Measurements from ENCODE around the gene MLLT6.

MLLT6 gene

GRCh38 chr17:38690386-38690785, 14.7 kb upstream of the MLLT6 start:
- H3K27ac ChIP-seq = no peak overlapping the region
- TF ChIP-seq EZH2 (IDR thresholded peaks at IDR 0.05) = no peak
- TF ChIP-seq POLR2AphosphoS5 (IDR thresholded peaks at IDR 0.05; ENCODE audit: borderline replicate concordance, low read depth, low read length) = no peak
- H3K9me3 ChIP-seq (ENCODE audit: low read depth, low read length) = no peaks in the 10 kb centered on the region
- H3K9ac ChIP-seq (ENCODE audit: insufficient read length) = no peak overlapping the region
- DNase-seq (ENCODE audit: low read depth, low spot score) = no peak
- no peaks in the 10 kb centered on the region for H3K36me3 ChIP-seq (ENCODE audit: insufficient read depth, low read length)
- no peak overlapping the region for H3K4me3 ChIP-seq

GRCh38 chr17:38691154-38691553, 13.9 kb upstream of the MLLT6 start:
- no peak for DNase-seq (ENCODE audit: low read depth, low spot score)
- Histone ChIP-seq H3K9ac (ENCODE audit: insufficient read length) (no peak overlapping the region), H3K36me3 (ENCODE audit: insufficient read depth, low read length) (no peaks in the 10 kb centered on the region), H3K4me3 (no peak overlapping the region), H3K9me3 (ENCODE audit: low read depth, low read length) (no peaks in the 10 kb centered on the region), H3K27ac (no peak overlapping the region)
- TF ChIP-seq FOXP2 (optimal IDR thresholded peaks at IDR 0.05; ENCODE audit: control extremely low read depth, extremely low read length, insufficient read depth) (no peak), POLR2AphosphoS5 (IDR thresholded peaks at IDR 0.05; ENCODE audit: borderline replicate concordance, low read depth, low read length) (no peak), EZH2 (IDR thresholded peaks at IDR 0.05) (no peak)

GRCh38 chr17:38693700-38694329, 11.3 kb upstream of the MLLT6 start:
- Histone ChIP-seq H3K27ac (no peak overlapping the region), H3K9me3 (ENCODE audit: low read depth, low read length) (no peaks in the 10 kb centered on the region), H3K4me3 (no peak overlapping the region), H3K36me3 (ENCODE audit: insufficient read depth, low read length) (no peaks in the 10 kb centered on the region), H3K9ac (ENCODE audit: insufficient read length) (no peak overlapping the region)
- DNase-seq (ENCODE audit: low read depth, low spot score) = no peak
- TF ChIP-seq POLR2AphosphoS5 (IDR thresholded peaks at IDR 0.05; ENCODE audit: borderline replicate concordance, low read depth, low read length) (no peak), FOXP2 (optimal IDR thresholded peaks at IDR 0.05; ENCODE audit: control extremely low read depth, extremely low read length, insufficient read depth) (no peak), EZH2 (IDR thresholded peaks at IDR 0.05) (no peak)

GRCh38 chr17:38697061-38697820, 7.8 kb upstream of the MLLT6 start:
- H3K36me3 ChIP-seq (ENCODE audit: insufficient read depth, low read length) = no peaks in the 10 kb centered on the region
- H3K9ac ChIP-seq (ENCODE audit: insufficient read length) = no peak overlapping the region
- H3K4me3 ChIP-seq = no peak overlapping the region
- no peak for TF ChIP-seq FOXP2 (optimal IDR thresholded peaks at IDR 0.05; ENCODE audit: control extremely low read depth, extremely low read length, insufficient read depth)
- no peak for TF ChIP-seq POLR2AphosphoS5 (IDR thresholded peaks at IDR 0.05; ENCODE audit: borderline replicate concordance, low read depth, low read length)
- no peak for TF ChIP-seq EZH2 (IDR thresholded peaks at IDR 0.05)
- no peak for DNase-seq (ENCODE audit: low read depth, low spot score)
- H3K9me3 ChIP-seq (ENCODE audit: low read depth, low read length) = no peaks in the 10 kb centered on the region
- no peak overlapping the region for H3K27ac ChIP-seq

- H3K4me3 ChIP-seq = no peak overlapping the region
- DNase-seq (ENCODE audit: low read depth, low spot score) = no peak
- no peaks in the 10 kb centered on the region for H3K9me3 ChIP-seq (ENCODE audit: low read depth, low read length)
- no peak for TF ChIP-seq EZH2 (IDR thresholded peaks at IDR 0.05)
- no peak for TF ChIP-seq POLR2AphosphoS5 (IDR thresholded peaks at IDR 0.05; ENCODE audit: borderline replicate concordance, low read depth, low read length)
- TF ChIP-seq FOXP2 (optimal IDR thresholded peaks at IDR 0.05; ENCODE audit: control extremely low read depth, extremely low read length, insufficient read depth) = no peak
- H3K27ac ChIP-seq = no peak overlapping the region
- no peak overlapping the region for H3K9ac ChIP-seq (ENCODE audit: insufficient read length)
- no peaks in the 10 kb centered on the region for H3K36me3 ChIP-seq (ENCODE audit: insufficient read depth, low read length)
Measured at GRCh38 chr17:38698760-38699159, 6.3 kb upstream of the MLLT6 start.

GRCh38 chr17:38701504-38702165, 3.4 kb upstream of the MLLT6 start:
- Histone ChIP-seq H3K4me3 (peak overlapping the region; percentile 81), H3K27ac (peak overlapping the region; percentile 28; the same call in 1 of the 2 replicates)
- no peak for DNase-seq (ENCODE audit: low read depth, low spot score)

GRCh38 chr17:38702166-38702915, 2.7 kb upstream of the MLLT6 start:
- Histone ChIP-seq H3K9ac (ENCODE audit: insufficient read length) (peak overlapping the region; percentile 88), H3K27ac (peak overlapping the region; percentile 80), H3K4me3 (peak overlapping the region; percentile 81), H3K9me3 (ENCODE audit: low read depth, low read length) (no peaks in the 10 kb centered on the region), H3K36me3 (ENCODE audit: insufficient read depth, low read length) (peaks cover 2% of the 10 kb centered on the region; the same call in 1 of the 2 replicates)
- TF ChIP-seq POLR2AphosphoS5 (IDR thresholded peaks at IDR 0.05; ENCODE audit: borderline replicate concordance, low read depth, low read length) = peak; percentile 77
- TF ChIP-seq EZH2 (IDR thresholded peaks at IDR 0.05) = no peak
- TF ChIP-seq FOXP2 (optimal IDR thresholded peaks at IDR 0.05; ENCODE audit: control extremely low read depth, extremely low read length, insufficient read depth) = no peak
- DNase-seq (ENCODE audit: low read depth, low spot score) = no peak

More at GRCh38 chr17:38701504-38702165, 3.4 kb upstream of the MLLT6 start:
- Histone ChIP-seq H3K9ac (ENCODE audit: insufficient read length) (peak overlapping the region; percentile 79), H3K36me3 (ENCODE audit: insufficient read depth, low read length) (no peaks in the 10 kb centered on the region), H3K9me3 (ENCODE audit: low read depth, low read length) (no peaks in the 10 kb centered on the region)
- TF ChIP-seq EZH2 (IDR thresholded peaks at IDR 0.05) (no peak), FOXP2 (optimal IDR thresholded peaks at IDR 0.05; ENCODE audit: control extremely low read depth, extremely low read length, insufficient read depth) (no peak), POLR2AphosphoS5 (IDR thresholded peaks at IDR 0.05; ENCODE audit: borderline replicate concordance, low read depth, low read length) (no peak)

All from SK-N-MC (cell line).